Measurements from ENCODE around the gene CCDC40. TPM values are rescaled to one million over a fixed set of nuclear protein-coding genes. Genes with fewer than 3 reads are reported as not detected.
A peak's percentile ranks its signal among the peaks of the same experiment; 100 is the strongest.

The CCDC40 gene
- total and polyA plus RNA-seq, 10 donors = 0.30 to 8.3 (median 2.3) TPM

GRCh38 chr17:80010283-80010858 lies 26.1 kb upstream of the CCDC40 start:
- Histone ChIP-seq H3K4me3 (no peak overlapping the region), H3K36me3 (peaks cover 0 to 54% (median 4%) of the 10 kb centered on the region in 6 donors), H3K9me3 (peaks cover 0 to 5% (median 0%) of the 10 kb centered on the region in 8 donors), H3K27me3 (replicated peaks in 1 of 7) (no peaks in the 10 kb centered on the region), H3K4me1 (peaks cover 0 to 22% (median 17%) of the 10 kb centered on the region in 6 donors), H3K27ac (no peak overlapping the region)
- WGBS, 5 donors = 93 to 95% (median 93%) methylated on average over 23 to 33 of the region's 33 CpGs
- peak; percentile 67 for DNase-seq
- TF ChIP-seq POLR2AphosphoS5 (IDR thresholded peaks at IDR 0.05) = no peak
- no peak for TF ChIP-seq POLR2A (IDR thresholded peaks at IDR 0.05)
- no peak for TF ChIP-seq CTCF (IDR thresholded peaks at IDR 0.05 in 8 of 11, conservative IDR thresholded peaks at IDR 0.05 in 3 of 11)
- intact Hi-C loops (cut with DNase I; ENCODE audit: low total_unique reads) = no loop called here

GRCh38 chr17:80011989-80012555 lies 24.4 kb upstream of the CCDC40 start:
- no peaks in the 10 kb centered on the region for H3K27me3 ChIP-seq (replicated peaks in 1 of 7)
- TF ChIP-seq POLR2A (IDR thresholded peaks at IDR 0.05) (no peak), POLR2AphosphoS5 (IDR thresholded peaks at IDR 0.05) (no peak), CTCF (IDR thresholded peaks at IDR 0.05 in 8 of 11, conservative IDR thresholded peaks at IDR 0.05 in 3 of 11) (no peak)
- H3K4me3 ChIP-seq = no peak overlapping the region
- H3K27ac ChIP-seq = no peak overlapping the region
- 80 to 88% (median 84%) methylated on average over 9 to 10 of the region's 10 CpGs for WGBS, 5 donors
- H3K9me3 ChIP-seq = peaks cover 0 to 5% (median 0%) of the 10 kb centered on the region in 8 donors
- no peak for DNase-seq
- peaks cover 0 to 11% (median 8%) of the 10 kb centered on the region in 6 donors for H3K4me1 ChIP-seq
- peaks cover 0 to 50% (median 4%) of the 10 kb centered on the region in 6 donors for H3K36me3 ChIP-seq
- intact Hi-C loops (cut with DNase I; ENCODE audit: low total_unique reads) = no loop called here

- WGBS, 5 donors = 88 to 93% (median 88%) methylated on average over 26 to 33 of the region's 33 CpGs
- H3K27ac ChIP-seq = no peak overlapping the region
- H3K4me1 ChIP-seq = peaks cover 0 to 10% (median 8%) of the 10 kb centered on the region in 6 donors
- H3K36me3 ChIP-seq = peaks cover 0 to 44% (median 4%) of the 10 kb centered on the region in 6 donors
- H3K9me3 ChIP-seq = peaks cover 0 to 5% (median 0%) of the 10 kb centered on the region in 8 donors
- intact Hi-C loops (cut with DNase I; ENCODE audit: low total_unique reads) = no loop called here
- no peaks in the 10 kb centered on the region for H3K27me3 ChIP-seq (replicated peaks in 1 of 7)
- peak; percentile 54 for DNase-seq
- no peak overlapping the region for H3K4me3 ChIP-seq
- TF ChIP-seq POLR2A (IDR thresholded peaks at IDR 0.05) (no peak), CTCF (IDR thresholded peaks at IDR 0.05 in 8 of 11, conservative IDR thresholded peaks at IDR 0.05 in 3 of 11) (no peak), POLR2AphosphoS5 (IDR thresholded peaks at IDR 0.05) (no peak)
Measured at GRCh38 chr17:80012765-80013741, 23.4 kb upstream of the CCDC40 start.

Measured in spleen (tissue), 11 donors.